NOMO-1 treated with dmso at 0.1 percent for 144 hours (cell line): ENCODE results near the gene SCAMP1.

ENCODE experiments used
- DNase-seq: peaks from one replicate; lab custom pipeline; 2025; ENCODE audit not compliant: unreplicated experiment; lab: John Stamatoyannopoulos, UW

Gene SCAMP1

DNA sequence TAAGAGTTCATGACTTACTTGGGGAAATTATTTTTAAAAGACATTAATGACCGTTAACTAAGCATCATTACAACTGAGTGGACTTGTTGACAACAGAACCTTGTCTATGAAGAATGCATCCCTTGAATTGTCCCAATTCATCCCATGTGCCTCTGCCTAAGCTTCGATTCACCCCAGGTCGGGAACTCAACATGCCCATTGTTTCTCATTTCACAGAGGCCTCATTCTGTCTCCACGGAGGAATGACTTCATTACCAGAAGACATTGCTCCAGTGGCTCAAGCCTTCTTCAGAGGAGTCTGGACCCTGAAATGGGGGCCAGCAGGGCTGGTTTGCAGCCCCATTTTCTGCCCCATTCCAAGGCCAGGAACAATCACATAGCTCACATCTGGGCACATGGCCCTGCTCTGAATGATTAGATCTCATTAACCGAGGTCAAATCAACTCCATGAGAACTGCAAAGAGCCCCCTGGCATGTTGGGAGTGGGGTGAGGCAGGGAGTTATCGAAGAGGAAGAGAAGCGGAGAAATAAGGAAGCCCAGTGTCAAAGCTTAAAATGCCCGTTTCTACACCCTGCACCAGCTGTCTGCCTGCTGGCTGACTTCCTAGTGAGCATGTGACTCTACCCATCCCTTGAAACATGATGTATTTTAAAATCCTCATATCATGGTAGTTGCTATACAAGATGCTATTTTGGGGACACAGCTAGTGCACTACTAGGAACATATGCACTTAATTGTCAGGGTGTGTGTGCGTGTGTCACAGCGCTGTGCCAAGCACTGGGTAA lies 150.9 kb downstream of the SCAMP1 start:
- DNase-seq, result peak; percentile 14

DNA sequence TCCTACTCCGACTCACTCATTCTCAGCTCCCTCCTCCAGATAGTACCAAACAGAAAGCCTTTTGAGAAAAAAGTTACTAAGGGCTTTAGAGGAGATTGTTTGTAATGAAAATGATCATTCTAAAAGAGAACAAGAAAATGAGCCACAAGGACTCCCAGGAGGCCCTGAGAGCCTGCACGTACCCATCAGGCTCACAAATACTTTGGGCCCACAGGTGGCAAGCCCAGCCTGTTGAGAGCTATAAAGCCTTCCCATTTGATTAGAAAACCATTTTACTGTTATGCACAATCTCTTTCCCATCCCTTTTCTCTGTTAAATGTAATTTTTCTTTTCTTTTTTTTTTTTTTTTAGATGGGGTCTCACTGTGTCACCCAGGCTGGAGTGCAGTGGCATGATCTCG lies 152.0 kb downstream of the SCAMP1 start:
- DNase-seq, result no peak

DNA sequence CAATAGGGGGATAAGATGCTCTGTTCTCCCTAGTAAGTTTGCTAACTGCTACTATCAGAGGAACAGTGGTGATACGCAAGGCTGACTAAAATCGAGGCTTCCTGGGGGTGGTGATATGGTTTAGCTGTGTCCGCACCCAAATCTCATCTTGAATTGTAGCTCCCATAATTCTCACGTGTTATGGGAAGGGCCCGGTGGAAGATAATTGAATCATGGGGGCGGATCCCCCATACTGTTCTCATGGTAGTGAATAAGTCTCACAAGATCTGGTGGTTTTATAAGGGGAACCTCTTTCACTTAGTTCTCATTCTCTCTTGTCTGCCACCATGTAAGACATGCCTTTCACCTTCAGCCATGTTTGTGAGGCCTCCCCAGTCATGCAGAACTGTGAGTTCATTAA lies 153.0 kb downstream of the SCAMP1 start:
- DNase-seq, result no peak

DNA sequence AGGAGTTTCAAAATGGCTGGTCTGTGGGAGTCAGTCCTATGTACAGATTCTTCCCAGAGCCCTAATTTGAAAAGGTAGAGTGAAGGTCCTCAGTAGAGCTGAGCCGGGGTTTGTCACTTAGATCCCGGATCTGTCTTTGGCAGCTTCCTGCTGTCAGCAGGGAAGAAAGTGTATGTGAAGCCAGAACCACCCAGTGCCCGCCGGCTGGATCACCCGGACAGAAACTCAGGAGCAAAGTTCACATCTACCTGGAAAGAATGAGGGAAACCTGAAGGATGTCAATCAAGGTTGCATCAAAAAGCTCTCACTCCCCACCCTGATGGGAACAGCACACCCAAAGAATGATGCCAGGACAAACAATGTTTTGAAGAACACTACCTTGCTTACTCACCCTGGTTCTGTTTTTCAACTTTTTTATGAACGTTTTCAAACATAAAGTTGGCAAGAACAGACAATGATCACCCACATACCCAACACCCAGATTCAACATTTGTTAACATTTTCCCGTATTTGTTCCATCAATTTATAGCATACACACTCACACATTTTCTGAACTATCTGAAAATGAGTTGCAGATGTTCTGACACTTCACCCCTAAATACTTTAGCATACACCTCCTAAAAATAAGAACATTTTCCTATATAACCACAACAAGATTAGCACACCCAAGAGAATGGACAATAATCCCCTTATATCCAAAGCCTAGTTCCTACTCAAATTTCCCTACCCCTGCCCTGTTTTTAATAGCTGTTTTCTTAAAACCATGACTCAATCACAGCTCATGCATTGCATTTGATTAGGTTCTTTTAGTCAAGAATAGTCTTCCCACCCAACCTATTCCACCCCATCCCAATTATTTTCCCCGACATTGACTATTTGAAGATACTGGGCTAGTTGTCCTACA lies 154.3 kb downstream of the SCAMP1 start:
- no peak for DNase-seq

DNA sequence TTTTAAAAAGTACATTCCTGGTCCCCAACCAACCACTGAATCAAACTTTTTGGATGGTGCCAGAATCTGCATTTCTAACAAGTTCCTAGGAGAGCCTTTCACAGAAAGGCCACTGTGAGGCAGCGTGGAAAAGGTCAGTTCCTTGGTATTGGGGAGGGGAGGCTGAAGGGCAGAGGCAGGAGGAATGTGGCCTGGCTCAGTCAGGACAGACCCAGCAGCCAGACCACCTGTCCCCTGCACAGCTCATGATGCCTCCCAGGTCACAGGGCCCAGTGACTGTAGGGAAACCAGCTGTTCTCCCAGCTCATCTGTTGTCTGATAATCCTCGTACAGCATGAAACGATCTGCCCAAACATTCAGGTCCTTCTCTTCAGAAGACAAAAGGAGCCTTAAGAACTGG lies 155.3 kb downstream of the SCAMP1 start:
- no peak for DNase-seq

DNA sequence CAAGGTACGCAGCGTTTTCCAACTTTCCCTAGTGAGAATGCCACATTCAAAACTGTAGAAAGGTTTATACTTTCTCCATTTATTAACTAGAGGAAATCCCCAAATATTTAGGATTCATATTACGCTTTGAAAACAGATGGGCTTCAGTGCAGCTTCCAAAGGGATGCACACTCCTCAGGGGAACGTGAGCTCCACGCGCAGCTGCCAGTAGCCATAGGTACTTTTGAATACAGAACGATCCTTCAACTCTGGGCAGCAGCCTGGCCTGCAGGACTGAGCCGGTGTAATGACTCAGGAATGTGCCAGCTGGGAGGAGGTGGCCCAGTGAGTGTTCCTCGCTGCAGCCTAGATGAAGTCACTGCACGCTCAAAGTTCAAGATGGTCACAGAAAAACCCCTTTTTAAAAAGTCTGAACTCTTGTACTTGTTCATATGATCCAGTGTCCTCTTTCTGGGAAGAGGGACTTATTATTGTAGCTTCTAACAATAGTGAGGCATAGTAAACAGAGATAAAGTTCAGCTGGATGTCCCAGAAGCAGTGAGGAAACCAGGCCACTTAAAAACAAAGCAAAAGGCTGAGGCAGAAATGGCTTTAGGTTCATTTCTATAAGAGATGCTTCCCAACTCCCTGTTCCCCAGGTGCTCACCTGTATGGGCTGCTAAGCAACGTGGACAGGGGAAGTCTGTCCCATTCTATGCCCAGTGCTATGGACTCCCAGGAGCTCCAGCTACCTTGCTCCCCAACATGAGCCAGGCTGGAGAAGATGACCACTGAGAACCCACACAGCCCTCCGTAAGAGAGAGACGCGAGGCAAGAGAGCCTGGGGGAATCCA lies 158.2 kb downstream of the SCAMP1 start:
- DNase-seq, result no peak

DNA sequence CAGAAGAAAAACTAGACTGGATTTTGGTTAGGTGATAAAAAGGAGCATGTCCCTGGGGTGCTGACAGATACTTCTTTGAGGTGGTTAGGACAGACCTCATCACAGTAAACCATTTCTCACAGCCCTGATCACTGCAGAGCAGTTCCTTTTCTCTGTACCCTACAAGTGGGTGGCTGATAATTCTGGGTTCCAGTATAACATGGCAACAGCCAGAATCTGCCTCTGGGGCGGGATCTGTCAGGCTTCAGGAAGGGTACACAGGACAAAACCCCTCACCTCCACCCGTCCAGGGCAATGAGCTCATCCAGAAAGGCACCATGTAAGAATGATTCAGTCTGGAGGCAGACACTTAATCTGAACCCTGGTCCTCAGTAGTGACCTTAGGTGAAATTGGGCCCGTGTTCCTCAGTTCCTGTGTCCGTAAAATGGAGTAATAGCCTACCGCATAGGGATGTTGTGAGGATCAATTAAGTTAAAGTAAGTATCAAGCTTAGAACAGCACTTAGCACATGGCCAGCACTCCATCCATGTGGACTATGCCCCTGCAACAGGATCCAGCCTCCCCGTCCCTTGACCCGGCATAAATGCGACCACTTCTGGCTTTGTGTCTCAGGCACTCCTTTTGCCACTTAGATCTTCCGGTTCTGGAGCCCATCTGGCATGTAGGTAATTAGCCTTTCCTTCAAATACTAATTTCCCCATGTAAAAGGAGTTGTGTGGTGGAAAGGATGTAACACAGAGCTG lies 159.0 kb downstream of the SCAMP1 start:
- DNase-seq, result no peak

DNA sequence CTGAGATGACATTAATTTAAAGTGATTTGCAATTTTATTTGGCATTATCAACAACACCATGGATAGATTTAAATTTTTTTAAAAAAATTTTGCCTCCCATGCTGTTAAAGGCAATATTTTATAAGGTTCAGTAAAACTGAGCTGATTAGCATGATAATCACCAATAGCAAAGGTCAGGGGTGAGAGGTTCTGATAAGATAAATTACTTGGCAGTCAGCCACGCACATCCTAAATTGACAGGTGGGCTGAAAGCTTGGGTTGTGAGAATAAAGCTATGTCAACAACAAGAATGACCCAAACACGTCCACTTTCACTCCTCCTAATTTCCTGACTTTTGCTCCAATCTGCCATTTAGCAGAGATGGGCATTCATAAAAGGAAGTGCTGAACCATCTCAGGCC lies 161.0 kb downstream of the SCAMP1 start:
- DNase-seq, result no peak

DNA sequence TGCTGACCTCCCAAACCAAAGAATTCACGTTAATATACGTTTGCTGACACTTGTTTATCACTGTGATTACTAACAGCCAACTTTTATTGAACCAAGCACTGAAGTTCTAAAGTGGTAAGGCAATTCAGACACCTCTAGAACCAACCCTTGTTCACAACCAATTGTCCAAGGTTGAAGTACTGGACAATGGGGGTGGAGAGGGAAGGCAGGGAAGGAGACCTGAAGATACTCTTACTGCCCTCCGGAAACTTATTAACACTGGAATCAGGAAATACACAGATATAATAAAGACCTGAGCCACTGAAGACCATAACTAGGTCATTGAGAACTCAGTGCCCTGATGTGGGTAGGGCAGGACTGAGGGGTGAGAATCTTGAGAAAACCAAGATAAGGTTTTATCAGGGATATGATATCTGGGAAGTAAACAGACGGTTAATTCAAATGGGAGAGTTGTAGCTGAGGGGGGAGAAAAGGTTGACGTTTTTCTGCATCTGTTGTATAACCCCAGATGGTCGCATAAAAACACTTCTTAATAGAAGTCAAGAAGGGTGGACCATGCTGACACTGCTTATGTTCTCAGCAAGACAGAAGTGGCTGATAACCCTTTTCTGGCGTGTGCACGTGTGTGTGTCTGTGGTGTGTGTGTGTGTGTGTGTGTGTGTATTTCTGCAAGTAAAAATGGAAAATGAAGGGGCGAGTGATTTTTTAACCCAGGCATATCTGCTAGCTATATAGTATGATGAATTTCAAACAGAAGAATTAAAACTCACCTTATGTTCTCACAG lies 162.3 kb downstream of the SCAMP1 start:
- DNase-seq, result no peak

DNA sequence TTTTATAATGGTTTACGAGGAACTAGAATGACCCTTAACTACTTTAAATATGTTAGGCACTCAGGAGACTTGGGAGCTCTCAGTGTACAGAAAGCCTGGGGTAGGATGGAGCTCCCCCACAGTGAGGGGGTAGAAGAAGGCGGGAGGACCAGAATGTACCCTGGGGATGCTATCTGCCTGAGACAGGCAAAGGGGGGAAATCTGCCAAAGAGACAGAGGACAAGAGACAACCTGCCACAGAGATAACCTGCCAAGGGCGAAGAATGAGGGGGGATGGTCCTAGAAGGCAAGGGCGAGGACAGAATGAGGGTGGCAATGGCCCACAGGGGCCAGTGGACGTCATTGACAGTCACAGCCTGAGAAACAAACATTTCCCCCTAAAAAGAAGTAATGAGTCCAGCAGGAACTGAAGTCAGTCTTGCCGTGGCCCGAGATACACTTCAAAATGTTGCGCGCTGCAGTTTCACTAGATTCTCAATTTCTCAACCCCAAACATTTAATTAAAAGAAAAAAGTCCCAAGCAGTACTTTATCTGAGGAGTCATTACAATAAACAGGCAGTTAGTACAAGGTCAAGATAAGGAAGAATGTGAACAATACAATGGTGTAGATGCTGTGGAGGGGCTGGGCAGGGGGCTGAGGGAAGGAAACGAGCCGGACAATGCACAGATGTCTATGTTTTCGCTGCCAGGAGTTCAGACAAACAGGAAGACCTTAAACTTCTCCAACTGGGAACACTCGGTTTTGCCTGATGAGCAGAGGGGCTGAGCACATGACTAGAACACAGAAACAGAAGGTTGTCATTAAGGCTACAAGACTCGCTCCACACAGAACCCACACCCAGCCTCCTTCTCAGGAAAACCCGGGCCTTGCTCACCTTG lies 163.1 kb downstream of the SCAMP1 start:
- DNase-seq, result no peak

DNA sequence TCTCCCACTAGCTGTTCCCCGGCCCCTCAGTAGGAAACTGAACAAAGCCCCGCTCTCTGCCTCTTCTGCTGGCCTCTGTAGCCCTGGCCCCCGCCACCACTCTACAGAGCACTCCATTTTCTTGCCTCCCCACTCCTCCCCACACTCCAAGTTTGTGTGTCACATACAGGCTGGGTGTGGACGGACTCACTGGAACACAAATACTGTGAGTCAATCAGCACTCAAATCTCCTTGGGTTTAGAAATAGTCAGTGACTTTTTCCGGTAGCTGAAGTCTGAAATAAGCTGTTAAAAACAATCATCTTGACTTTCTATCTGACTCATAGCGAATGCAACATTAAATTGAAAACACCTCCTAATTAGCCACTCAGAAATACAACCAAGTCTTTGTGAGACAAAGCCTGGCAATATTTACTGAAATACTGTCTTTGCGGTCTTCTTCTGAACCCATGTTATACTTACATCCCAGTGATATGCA lies 165.7 kb downstream of the SCAMP1 start:
- DNase-seq, result no peak

DNA sequence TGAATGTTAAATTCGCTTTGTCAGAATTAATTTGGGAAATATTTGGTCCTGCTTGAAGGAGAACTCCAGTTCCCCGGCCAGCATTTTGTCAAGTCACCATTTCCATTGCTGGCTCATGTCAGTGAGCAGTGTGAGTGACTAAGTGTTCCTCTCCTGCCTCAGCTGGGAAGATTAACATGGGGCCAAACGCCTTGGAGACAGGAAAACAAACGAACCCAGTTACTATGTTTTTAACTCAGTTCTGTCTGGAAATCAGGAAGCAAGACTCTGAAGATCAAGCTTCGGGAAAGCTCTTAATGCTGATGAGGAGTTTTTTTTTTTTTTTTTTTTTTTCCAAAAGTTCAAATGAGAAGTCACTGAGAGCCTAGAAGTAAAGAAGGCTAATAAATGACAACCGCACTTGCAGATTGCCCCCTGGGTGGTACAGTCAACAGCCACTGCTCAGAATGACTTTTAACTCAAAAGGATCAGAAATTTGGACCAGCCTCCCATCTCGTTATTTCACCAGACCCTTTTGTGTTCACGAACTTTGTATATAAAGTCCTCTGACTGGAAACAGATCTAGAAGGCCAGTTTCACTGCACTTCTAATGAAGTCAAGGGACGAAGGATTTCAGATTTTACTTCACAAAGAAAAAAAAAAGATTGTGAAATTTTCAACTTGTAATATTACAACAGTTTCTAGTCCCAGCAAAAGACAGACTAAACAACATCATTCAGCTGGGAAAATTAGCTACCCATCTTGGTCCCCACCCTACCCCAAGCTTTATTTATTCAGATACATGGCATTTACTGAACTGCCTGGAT lies 166.8 kb downstream of the SCAMP1 start:
- no peak for DNase-seq

DNA sequence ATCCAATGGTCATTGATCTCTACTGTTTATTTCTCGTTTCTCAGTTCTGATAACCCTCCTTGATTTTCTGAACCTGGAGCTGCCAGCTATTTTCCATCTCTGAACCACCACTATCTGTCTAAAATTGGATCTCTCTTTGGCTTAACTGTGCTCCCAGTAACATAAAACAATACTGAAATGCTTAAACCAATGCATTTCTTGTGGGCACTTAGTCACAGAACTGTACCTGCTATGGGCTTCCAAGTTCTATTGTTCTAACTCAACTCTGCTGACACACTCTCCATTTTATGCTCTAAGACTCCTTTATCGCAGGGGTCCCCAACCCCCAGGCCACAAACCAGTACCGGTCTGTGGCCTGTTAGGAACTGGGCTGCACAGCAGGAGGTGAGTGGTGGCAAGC lies 167.5 kb downstream of the SCAMP1 start:
- DNase-seq, result no peak
